Sigmoid colon (tissue), 4 donors: ENCODE data around the gene TENM4.

Experiments used
- CTCF ChIP-seq, 4 experiments: fragments of 450-650 bp in 3 of 4; fragments of 200-600 bp in 1 of 4; IDR thresholded peaks; one replicate each; pipeline ENCODE4 v1.5.1; 2016 to 2019; ENCODE audit warnings: antibody characterized with exemption in 4 of 4, mild to moderate bottlenecking in 3 of 4, moderate library complexity in 2 of 4
- EP300 ChIP-seq, 4 donors: sonication (generic); formaldehyde crosslinking; IDR thresholded peaks; one replicate each; pipeline ENCODE4 v1.6.1; 2017; ENCODE audit warnings: antibody characterized with exemption in 4 of 4
- POLR2A ChIP-seq, 2 donors: fragments of 450-650 bp; IDR thresholded peaks; one replicate each; pipeline ENCODE4 v1.6.1; 2016; ENCODE audit warnings: antibody characterized with exemption in 2 of 2, mild to moderate bottlenecking in 2 of 2, moderate library complexity in 2 of 2
- POLR2AphosphoS5 ChIP-seq, 4 donors: sonication (generic); formaldehyde crosslinking; IDR thresholded peaks; one replicate each; pipeline ENCODE4 v1.6.1; 2017; ENCODE audit warnings: antibody characterized with exemption in 4 of 4

DNA sequence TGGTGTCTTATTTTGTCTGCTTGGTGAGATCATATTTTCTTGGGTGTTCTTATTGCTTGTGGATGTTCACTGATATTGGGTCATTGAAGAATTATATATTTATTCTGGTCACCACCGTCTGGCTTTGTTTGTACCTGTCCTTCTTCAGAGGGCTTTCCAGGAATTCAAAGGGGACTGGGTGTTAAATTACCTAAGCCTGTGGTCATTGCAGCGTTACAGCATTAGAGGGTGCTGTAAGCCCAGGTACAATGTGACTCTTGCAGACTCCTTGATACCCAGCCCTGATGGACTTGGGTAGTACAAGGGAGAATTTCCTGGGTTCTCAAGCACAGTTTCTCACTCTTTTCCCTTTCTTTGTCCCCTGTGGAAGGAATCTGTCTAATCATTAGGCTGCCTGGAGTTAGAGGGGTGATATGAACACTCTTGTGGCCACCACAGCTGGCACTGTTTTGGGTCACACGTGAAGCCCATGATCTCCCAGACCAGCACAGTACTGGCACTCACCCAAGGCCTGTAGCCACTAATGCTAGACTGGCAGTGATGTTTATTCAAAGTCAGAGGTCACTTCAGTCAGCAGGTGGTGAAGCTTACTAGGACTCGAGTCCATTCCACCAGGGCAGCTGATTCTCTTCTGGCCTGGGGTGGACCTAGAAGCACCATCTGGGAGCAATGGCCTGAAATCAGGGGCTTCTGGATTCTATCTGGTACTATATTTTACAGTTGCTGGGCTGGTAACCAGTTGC is 810.1 kb downstream of the TENM4 start:
- TF ChIP-seq POLR2A (IDR thresholded peaks at IDR 0.05): no peak
- no peak for TF ChIP-seq POLR2AphosphoS5 (IDR thresholded peaks at IDR 0.05)
- no peak for TF ChIP-seq CTCF (IDR thresholded peaks at IDR 0.05)
- no peak for TF ChIP-seq EP300 (IDR thresholded peaks at IDR 0.05)
